K562 (cell line): ENCODE data around the gene ACHE. TPM values are rescaled to one million over a fixed set of nuclear protein-coding genes. Genes with fewer than 3 reads are reported as not detected.
A peak's percentile ranks its signal among the peaks of the same experiment; 100 is the strongest.

Experiments
- BDP1 ChIP-seq: IDR thresholded peaks from 3 replicates; pipeline ENCODE4 v1.6.1; 2011; ENCODE audit not compliant: insufficient read length, insufficient read depth
- CXXC5 ChIP-seq: fragments of 250-450 bp; sonication (Bioruptor Pico); IDR thresholded peaks from 2 replicates; pipeline ENCODE4 v1.8.0; 2022; ENCODE audit warnings: inconsistent platforms, mild to moderate bottlenecking, moderate library complexity
- DMBX1 ChIP-seq: fragments of 250-450 bp; sonication (Bioruptor Pico); IDR thresholded peaks from 2 replicates; pipeline ENCODE4 v1.8.0; 2022; ENCODE audit warnings: inconsistent platforms, mild to moderate bottlenecking, moderate library complexity, borderline replicate concordance
- E2F8 ChIP-seq: fragments of 450-650 bp; IDR thresholded peaks from 2 replicates; pipeline ENCODE4 v1.7.1; 2018; ENCODE audit warnings: mild to moderate bottlenecking, low read depth; ENCODE audit not compliant: partially characterized antibody
- ELF4 ChIP-seq: fragments of 450-650 bp; formaldehyde crosslinking; IDR thresholded peaks from 2 replicates; pipeline ENCODE4 v1.4.0; 2022; ENCODE audit warnings: missing genetic modification characterization
- ELK1 ChIP-seq: sonication (generic); formaldehyde crosslinking; IDR thresholded peaks from 2 replicates; pipeline ENCODE4 v1.8.1; 2022; ENCODE audit warnings: missing genetic modification reagents
- EWSR1 ChIP-seq: fragments of 450-650 bp; IDR thresholded peaks from 2 replicates; pipeline ENCODE4 v1.6.1; 2018; ENCODE audit warnings: borderline replicate concordance, mild to moderate bottlenecking, low read depth, moderate library complexity; ENCODE audit not compliant: partially characterized antibody
- FOSL1 ChIP-seq: fragments of 200-800 bp; sonication (Bioruptor generic); conservative IDR thresholded peaks from 2 replicates; pipeline ENCODE4 v1.6.1; 2016; ENCODE audit warnings: missing genetic modification characterization, missing compliant biosample characterization
- KLF6 ChIP-seq: fragments of 250-450 bp; sonication (Bioruptor Pico); IDR thresholded peaks from 2 replicates; pipeline ENCODE4 v1.4.0; 2020; ENCODE audit warnings: mild to moderate bottlenecking, moderate library complexity, borderline replicate concordance
- MXI1 ChIP-seq: IDR thresholded peaks from 2 replicates; pipeline ENCODE4 v1.6.1; 2011; ENCODE audit warnings: low read depth, mild to moderate bottlenecking, improper control_type of control experiment, low read length
- NCOA6 ChIP-seq: fragments of 450-650 bp; IDR thresholded peaks from 2 replicates; pipeline ENCODE4 v1.6.1; 2017; ENCODE audit warnings: mild to moderate bottlenecking
- RBM17 ChIP-seq: fragments of 200-400 bp; formaldehyde crosslinking; IDR thresholded peaks from 2 replicates; pipeline ENCODE4 v1.6.1; 2017; ENCODE audit warnings: low read depth, mild to moderate bottlenecking, low read length, borderline replicate concordance
- RCOR1 ChIP-seq, 2 experiments: IDR thresholded peaks; 2 replicates each; pipeline ENCODE4 v1.6.1; 2012; ENCODE audit warnings: low read depth in 2 of 2, low read length in 2 of 2, borderline replicate concordance in 1 of 2, improper control_type of control experiment in 1 of 2
- USF1 ChIP-seq: sonication (generic); formaldehyde crosslinking; IDR thresholded peaks from 2 replicates; pipeline ENCODE4 v1.9.0; 2022; ENCODE audit warnings: mild to moderate bottlenecking, missing genetic modification reagents
- ZBTB7A ChIP-seq: IDR thresholded peaks from 2 replicates; pipeline ENCODE4 v1.6.1; 2011; ENCODE audit warnings: low read depth, mild to moderate bottlenecking, low read length, moderate library complexity, borderline replicate concordance; ENCODE audit not compliant: control insufficient read depth
- ZEB2 ChIP-seq: fragments of 450-650 bp; IDR thresholded peaks from 2 replicates; pipeline ENCODE4 v1.6.1; 2016
- ZNF124 ChIP-seq: sonication (generic); formaldehyde crosslinking; IDR thresholded peaks from 2 replicates; pipeline ENCODE4 v1.8.1; 2022; ENCODE audit warnings: missing genetic modification reagents
- ZNF224 ChIP-seq: sonication (generic); formaldehyde crosslinking; IDR thresholded peaks from 2 replicates; pipeline ENCODE4 v1.8.0; 2022; ENCODE audit warnings: mild to moderate bottlenecking, missing genetic modification reagents
- ZNF274 ChIP-seq: IDR thresholded peaks from 2 replicates; pipeline ENCODE4 v1.6.1; 2011; ENCODE audit warnings: low read depth, mild to moderate bottlenecking, low read length, moderate library complexity, borderline replicate concordance
- ZNF316 ChIP-seq: fragments of 450-650 bp; IDR thresholded peaks from 2 replicates; pipeline ENCODE4 v1.6.1; 2016
- ZNF445 ChIP-seq: fragments of 250-450 bp; sonication (Bioruptor Pico); IDR thresholded peaks from 2 replicates; pipeline ENCODE4 v1.4.0; 2020; ENCODE audit warnings: low read depth, mild to moderate bottlenecking, moderate library complexity
- ZNF699 ChIP-seq: fragments of 250-450 bp; sonication (Bioruptor Pico); IDR thresholded peaks from 2 replicates; pipeline ENCODE4 v1.8.0; 2021; ENCODE audit warnings: mild to moderate bottlenecking, moderate library complexity; ENCODE audit not compliant: insufficient replicate concordance
- ZNF76 ChIP-seq: fragments of 250-450 bp; sonication (Bioruptor Pico); IDR thresholded peaks from 2 replicates; pipeline ENCODE4 v1.4.0; 2020; ENCODE audit warnings: mild to moderate bottlenecking, moderate library complexity, borderline replicate concordance
- polyA plus RNA-seq, 8 experiments: library from polyadenylated mRNA; depleted of rRNA in 4 of 8; stranded (reverse) in 5 of 8; unstranded in 3 of 8; fragments of >200 nt; fragmentation: Nextera tagmentation in 2 of 8; fragmentation: Illumina TruSeq in 1 of 8; extraction: Ambion mirVana in 2 of 8; extraction: Trizol in 1 of 8; gene quantifications; 2 replicates each; pipeline versions ENCODE4 v1.2.1 to v1.2.3, GENCODE V29; 2011 to 2014; ENCODE audit warnings: inconsistent platforms in 1 of 8, missing spikeins in 1 of 8
- total RNA-seq, 7 experiments: library from RNA; depleted of rRNA in 6 of 7; stranded (reverse); fragments of >200 nt in 6 of 7; fragmentation: Illumina TruSeq in 2 of 7; extraction: Trizol in 2 of 7; gene quantifications; 2 replicates each; pipeline versions ENCODE4 v1.2.1 to v1.2.3, GENCODE V29; 2011 to 2021; ENCODE audit warnings: low replicate concordance in 1 of 7

The ACHE gene
- total and polyA plus RNA-seq, 9 of the 15 experiments (the other 6 are each of a cell fraction or from before 2014, with no cell fraction given) = 0.04 to 8.8 (median 1.9) TPM

- TF ChIP-seq ZNF445 (CRISPR knock-in tag) (no peak), ZNF316 (0 out of 2 replicates have a peak, but pooled peaks have one; percentile 7), BDP1 (no peak), ELK1 (no peak), ELF4 (CRISPR knock-in tag) (no peak), ZEB2 (peak; percentile 29; the same call in 1 of the 2 replicates), RCOR1 (IDR thresholded peaks at IDR 0.05; ENCODE audit: borderline replicate concordance in 1 of 2, low read depth in 2 of 2, low read length in 2 of 2) (no peak), FOSL1 (tag) (no peak), MXI1 (no peak), ZBTB7A (peak; percentile 77; the same call in 1 of the 2 replicates), ZNF76 (CRISPR knock-in tag) (no peak), ZNF124 (CRISPR knock-in tag) (no peak), ZNF699 (CRISPR knock-in tag) (no peak), EWSR1 (no peak), KLF6 (CRISPR knock-in tag) (no peak), USF1 (CRISPR knock-in tag) (peak; percentile 88), RBM17 (no peak), ZNF224 (CRISPR knock-in tag) (no peak), NCOA6 (peak; percentile 86), ZNF274 (no peak), E2F8 (no peak), CXXC5 (CRISPR knock-in tag) (peak; percentile 52), DMBX1 (CRISPR knock-in tag) (no peak)
Observed at GRCh38 chr7:100895956-100896731, 456 bp upstream of the ACHE start (continued).
